GM18505 (cell line): ENCODE measurements around the gene UNC13B.

Experiments used
- ATAC-seq: cut with Tn5 transposase; IDR thresholded peaks from one replicate; pipeline ENCODE4 v1.9.1; 2021; ENCODE audit not compliant: unreplicated experiment
- POLR2A ChIP-seq: IDR thresholded peaks from 4 replicates; pipeline ENCODE4 v1.6.1; 2011; ENCODE audit warnings: borderline replicate concordance; ENCODE audit not compliant: insufficient read depth, insufficient read length; ENCODE audit errors: extremely low read depth

Gene UNC13B

DNA sequence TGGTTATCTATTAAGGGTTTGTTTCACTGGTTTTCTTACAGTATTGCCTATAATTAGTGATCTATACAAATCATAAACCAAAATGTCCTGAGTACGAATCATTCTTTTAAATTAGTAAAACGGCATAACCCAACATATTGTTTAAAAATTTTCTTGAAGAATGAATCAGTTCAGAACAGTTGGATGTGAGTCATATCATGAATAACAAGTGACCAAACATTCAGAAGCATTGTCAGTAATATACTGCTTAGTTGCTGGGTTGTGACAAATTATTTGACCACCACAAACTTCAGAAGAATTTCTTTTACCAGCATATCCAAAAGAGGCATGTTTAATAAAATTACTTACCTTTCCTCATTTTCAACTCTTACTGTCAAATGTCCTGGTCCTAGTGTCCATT lies 111.2 kb downstream of the UNC13B start:
- ATAC-seq, result no peak
- no peak for TF ChIP-seq POLR2A

DNA sequence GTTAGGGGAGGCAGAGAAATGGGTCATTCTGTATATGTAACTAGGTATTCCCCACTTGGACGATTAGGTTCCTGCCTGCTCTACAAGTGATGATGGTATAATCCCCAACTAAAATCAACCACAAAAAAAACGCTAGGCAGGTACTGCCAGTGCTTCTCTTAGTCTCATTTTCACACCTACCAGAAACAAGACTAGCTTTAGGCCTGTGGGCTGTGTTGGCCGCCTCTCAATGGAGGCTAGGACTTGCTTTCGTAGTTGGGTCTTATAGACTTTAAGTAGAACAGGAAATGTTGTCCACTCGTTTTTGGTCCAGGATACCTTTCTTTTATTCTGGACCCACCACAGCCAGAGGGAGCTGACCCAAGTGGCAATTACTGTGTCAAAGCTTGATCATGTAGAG lies 111.8 kb downstream of the UNC13B start:
- no peak for ATAC-seq
- TF ChIP-seq POLR2A, result no peak

DNA sequence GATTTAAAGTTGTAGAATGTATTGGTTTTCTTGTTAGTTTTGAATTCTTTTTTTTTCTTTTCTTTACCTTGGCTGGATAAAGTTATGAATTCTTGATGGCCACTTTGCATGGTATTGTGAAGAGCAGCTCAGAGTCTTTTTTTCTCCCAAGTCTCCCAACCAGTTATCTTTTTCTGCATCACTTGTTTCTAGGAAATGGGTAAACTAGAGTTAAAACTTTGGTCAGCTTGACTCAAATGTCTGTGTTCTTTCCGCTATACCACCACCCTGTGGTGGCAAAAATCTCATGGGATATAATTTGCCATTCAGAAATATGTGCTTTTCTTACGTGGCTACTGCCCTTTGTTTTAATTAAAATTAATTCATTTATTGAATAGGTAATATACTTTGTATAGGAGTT lies 113.2 kb downstream of the UNC13B start:
- no peak for ATAC-seq
- TF ChIP-seq POLR2A, result no peak

DNA sequence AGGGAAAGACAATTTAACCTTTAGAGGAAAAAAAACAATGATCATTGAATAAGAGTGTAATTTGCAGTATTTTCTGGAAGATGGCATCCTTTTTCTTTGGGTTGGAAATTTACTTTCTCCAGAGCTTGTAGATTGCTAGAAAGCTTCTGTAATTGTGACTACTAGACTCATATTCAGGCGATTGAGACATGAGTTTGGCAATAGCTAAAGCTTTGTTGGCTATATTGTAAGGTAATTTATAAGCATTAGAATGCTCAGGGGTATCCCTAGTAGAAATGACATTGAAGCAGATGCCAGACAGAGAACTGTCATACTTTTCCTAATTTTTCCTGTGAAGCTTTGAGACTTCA lies 115.3 kb downstream of the UNC13B start:
- no peak for TF ChIP-seq POLR2A
- ATAC-seq, result no peak

DNA sequence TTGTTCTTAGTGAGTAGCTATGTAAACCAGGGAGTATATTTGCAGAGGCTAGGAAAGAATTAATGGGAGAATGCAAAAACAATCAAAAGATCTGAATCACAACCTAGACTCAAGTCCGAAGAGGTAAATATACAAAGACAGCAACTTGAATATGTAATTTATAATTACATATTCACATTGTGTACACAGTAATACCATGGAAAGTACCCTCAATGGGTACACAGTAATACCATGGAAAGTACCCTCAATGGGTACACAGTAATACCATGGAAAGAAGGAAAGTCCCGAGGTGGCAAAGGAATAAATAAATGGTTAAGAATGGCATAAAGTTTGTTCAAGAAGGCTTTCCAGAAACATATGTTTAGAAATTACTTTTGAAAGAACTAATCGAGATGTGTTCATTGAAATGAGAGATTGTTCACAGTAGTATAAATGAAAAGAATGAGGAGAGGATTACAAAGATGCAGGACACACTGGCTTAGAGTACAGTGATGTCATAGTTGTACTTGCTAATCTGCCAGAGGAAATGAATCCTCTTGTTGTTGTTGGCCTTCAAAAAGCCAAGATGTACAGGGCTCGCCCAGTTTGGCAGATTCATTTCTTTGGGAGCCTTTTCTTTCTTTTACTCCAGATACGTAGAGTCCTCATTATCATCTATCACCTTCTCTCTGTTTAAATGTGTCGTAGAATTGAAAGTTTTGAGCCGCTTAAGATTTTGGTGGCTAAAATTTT lies 116.0 kb downstream of the UNC13B start:
- no peak for TF ChIP-seq POLR2A
- ATAC-seq, result no peak

DNA sequence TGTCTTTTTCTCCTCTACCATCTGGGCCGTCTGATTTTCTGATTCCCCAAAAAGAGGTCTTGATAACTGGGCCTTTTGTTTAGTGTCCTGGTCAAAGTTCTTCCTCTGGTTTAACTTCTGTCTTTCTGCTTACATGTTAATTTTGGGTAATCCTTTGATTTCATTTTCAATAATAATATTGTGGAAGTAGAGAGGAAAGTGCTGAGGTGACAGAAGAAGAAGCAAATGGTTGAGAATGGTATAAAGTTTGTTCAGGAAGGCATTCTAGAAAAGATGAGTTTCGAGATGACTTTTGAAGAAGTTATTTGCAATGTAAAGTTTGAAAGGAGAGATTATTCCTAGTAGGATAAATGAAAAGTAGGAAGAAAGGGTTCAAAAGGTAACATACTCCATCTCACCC lies 118.1 kb downstream of the UNC13B start:
- ATAC-seq, result no peak
- no peak for TF ChIP-seq POLR2A

DNA sequence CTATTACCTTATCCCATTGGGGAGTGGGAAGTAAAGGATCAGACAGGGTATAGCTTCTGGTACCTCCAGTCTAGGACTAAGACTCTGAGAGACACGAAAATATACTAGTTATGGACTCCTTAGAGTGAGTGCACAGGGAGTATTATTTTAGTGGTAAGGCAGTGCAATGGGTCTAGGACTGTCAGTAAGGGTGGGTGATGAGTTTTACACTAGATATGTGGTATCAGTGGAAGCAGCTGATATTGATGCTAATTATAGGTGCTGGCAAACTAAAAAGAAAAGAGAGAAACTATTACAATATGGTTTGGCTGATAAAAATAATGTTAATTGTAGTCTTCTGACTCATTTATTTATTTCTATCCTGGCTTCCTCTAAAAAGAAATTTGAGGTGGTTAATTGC lies 118.6 kb downstream of the UNC13B start:
- TF ChIP-seq POLR2A, result no peak
- no peak for ATAC-seq

DNA sequence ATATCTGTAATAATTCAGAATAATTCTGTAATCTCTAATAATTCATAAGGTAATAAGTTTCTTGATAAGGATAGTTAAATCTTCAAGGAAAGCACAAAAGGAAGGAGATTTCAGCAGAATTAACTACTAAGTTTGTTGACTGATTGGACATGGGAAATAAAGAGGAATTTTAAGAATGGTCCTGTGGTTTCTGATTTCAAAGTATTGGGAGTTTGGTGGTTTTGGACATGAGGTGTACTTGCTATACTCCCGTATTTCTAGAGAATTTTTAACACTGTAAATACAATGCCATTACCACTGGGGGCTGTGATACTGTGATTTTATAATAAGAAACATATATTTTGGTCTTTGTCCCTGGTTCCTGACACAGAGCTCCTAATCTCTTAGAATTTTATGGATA lies 123.9 kb downstream of the UNC13B start:
- no peak for ATAC-seq
- TF ChIP-seq POLR2A, result no peak

DNA sequence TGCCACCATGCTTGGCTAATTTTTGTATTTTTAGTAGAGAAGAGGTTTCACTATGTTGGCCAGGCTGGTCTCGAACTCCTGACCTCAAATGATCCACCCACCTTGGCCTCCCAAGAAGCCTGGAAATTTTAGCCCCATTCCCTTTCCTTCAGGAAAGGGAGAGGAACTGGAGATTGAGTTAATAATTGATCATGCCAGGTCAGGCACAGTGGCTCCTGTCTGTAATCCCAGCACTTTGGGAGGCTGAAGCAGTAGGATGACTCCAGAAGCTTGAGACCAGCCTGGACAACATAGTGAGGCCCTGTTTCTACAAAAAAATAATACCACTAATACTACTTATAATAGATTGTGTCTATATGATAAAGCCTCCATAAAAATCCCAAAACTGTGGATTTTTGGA lies 124.6 kb downstream of the UNC13B start:
- ATAC-seq, result no peak
- TF ChIP-seq POLR2A, result no peak

DNA sequence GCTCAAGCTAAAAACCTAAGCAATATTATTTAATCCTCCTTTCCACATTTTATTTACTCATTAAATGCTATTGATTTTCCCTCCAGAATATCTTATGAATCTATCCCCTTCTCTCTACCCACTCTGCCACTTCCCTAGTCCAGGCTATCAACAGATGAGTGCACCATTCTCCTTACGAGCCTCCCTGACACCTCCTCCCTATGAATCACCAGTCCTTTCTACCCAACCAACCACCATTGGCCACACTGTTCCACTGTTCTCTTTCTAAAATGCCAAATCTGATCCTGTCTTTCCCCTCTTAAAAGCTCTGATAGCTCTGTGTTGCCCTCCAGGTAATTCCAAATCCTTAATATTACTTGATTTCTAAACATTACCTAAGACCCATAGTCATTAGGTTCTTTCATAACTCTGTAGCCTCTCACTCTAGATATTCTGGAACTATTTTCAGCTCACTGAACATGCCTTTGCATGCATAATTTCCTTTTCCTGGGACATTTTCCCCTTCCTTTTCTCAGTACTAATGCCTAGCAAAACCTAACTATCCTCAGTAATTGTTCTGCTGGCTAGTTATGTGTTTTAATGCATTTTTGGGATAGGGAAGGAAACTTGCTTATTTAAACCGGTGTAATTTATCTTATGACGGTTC lies 126.3 kb downstream of the UNC13B start:
- no peak for ATAC-seq

DNA sequence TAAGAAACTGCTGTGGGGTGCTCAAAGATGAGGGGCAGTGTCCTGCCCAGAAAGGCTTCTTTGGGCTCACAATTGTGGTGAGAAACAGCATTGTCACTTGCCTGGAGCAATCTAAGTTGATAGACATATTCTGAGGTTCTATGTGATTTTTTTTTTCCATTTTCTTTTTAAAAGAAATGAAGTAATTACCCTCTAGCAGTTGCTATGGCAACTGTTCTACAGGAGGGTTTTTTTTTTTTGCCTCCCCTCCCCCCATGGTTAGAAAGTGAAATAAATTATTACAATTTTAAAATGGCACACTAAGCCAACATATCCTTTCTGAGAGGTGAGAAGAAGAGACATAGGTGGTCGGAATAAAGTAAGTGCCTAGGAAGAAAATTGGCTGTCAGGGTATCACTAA lies 127.0 kb downstream of the UNC13B start:
- no peak for ATAC-seq

More for the DNA sequence above, 126.3 kb downstream of the UNC13B start:
- TF ChIP-seq POLR2A, result no peak

DNA sequence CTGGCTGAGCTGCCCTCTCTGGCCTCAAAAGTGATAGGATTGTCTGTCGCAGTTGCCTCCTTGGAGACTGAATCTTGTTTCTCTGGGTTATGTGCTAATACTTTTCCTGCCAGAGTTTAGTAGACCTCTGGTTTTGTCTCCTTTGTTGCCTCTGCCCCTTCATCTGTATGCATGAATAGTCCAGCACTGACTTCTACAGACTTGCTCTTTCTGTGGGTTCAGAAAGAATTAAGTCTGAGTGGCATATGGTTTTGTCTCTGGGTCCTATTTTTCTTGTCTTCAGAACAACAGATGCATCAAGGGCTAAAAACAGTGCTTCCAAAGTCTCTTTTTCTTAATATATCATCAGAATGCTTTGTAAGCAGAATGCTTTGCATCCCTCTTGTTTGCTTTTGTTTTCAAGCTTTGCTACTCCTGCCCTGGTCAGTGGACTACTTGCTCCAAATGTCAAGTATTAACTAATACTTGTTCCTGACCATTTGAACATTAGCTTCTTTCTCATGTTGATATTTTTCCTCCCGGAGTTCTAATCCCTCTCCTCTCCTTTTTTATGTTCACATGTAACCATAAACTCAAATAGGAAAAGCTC lies 131.7 kb downstream of the UNC13B start:
- TF ChIP-seq POLR2A, result no peak
- ATAC-seq, result no peak

More for the DNA sequence above, 127.0 kb downstream of the UNC13B start:
- TF ChIP-seq POLR2A, result no peak

DNA sequence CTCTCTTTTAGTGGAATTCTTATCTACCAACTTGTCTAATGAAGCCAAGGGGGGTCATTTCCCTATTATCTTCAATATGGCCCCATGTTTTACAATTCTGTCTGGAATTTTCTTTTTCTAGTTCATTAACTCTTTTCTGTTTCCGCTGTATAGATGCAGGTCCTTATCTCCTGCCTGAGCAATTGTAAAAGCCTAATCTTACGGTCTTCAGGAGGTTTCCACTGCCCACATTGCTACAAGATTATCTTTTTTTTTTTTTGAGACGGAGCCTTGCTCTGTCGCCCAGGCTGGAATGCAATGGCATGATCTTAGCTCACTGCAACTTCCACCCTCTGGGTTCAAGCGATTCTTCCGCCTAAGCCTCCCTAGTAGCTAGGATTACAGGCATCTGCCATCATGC lies 132.3 kb downstream of the UNC13B start:
- no peak for ATAC-seq
- TF ChIP-seq POLR2A, result no peak

DNA sequence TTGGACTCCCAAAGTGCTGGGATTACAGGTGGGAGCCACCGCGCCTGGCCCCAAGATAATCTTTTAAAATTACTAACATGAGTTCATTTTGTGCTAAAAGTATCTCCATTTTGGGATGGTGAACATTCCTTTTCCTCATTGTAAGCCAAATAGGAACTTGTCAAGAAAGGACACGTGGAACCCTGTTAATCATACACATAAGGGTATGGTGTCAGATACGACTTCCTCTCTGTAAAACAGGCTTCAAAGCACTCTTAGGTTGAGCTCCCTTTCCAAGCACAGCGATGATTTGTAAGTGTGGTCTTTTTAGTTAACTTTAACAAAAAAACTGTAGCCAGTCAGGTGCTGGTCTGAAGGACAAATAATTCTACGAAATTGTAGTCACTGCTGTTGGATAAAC lies 132.7 kb downstream of the UNC13B start:
- ATAC-seq, result no peak
- TF ChIP-seq POLR2A, result no peak
